ENCODE results near the gene RNF225. TPM values are rescaled to one million over a fixed set of nuclear protein-coding genes. Genes with fewer than 3 reads are reported as not detected.
"Not testable (repeated sequence)": the region's sequence is repeated elsewhere in the genome, so short reads cannot be mapped to it uniquely, and the experiment has no call there.

Gene RNF225
- total RNA-seq, 1 donor from 2014 or later = 0.65 TPM

- intact Hi-C loops (cut with micrococcal nuclease) = no loop called here
- no peak overlapping the region for H3K4me3 Mint-ChIP-seq
Observed at GRCh38 chr19:58368561-58369360, 26.7 kb upstream of the RNF225 start.

GRCh38 chr19:58372311-58373133 is 22.9 kb upstream of the RNF225 start:
- H3K9me3 Mint-ChIP-seq = no peaks in the 10 kb centered on the region
- H3K27me3 Mint-ChIP-seq (ENCODE audit: insufficient read depth) = no peaks in the 10 kb centered on the region
- no peaks in the 10 kb centered on the region for H3K4me1 Mint-ChIP-seq (ENCODE audit: low read depth)
- no peak overlapping the region for H3K27ac Mint-ChIP-seq
- H3K36me3 Mint-ChIP-seq (ENCODE audit: low read depth) = no peaks in the 10 kb centered on the region
- no peak for DNase-seq (ENCODE audit: low spot score)
- no peak overlapping the region for H3K4me3 Mint-ChIP-seq
- intact Hi-C loops (cut with micrococcal nuclease) = no loop called here

More at GRCh38 chr19:58368561-58369360, 26.7 kb upstream of the RNF225 start:
- Mint-ChIP-seq H3K4me1 (ENCODE audit: low read depth) (no peaks in the 10 kb centered on the region), H3K27me3 (ENCODE audit: insufficient read depth) (no peaks in the 10 kb centered on the region), H3K36me3 (ENCODE audit: low read depth) (no peaks in the 10 kb centered on the region), H3K27ac (no peak overlapping the region), H3K9me3 (no peaks in the 10 kb centered on the region)
- no peak for DNase-seq (ENCODE audit: low spot score)

GRCh38 chr19:58374200-58374599 is 21.3 kb upstream of the RNF225 start:
- no peaks in the 10 kb centered on the region for H3K36me3 Mint-ChIP-seq (ENCODE audit: low read depth)
- DNase-seq (ENCODE audit: low spot score) = no peak
- H3K9me3 Mint-ChIP-seq = no peaks in the 10 kb centered on the region
- H3K4me3 Mint-ChIP-seq = no peak overlapping the region
- intact Hi-C loops (cut with micrococcal nuclease) = no loop called here
- H3K27ac Mint-ChIP-seq = no peak overlapping the region
- no peaks in the 10 kb centered on the region for H3K4me1 Mint-ChIP-seq (ENCODE audit: low read depth)
- H3K27me3 Mint-ChIP-seq (ENCODE audit: insufficient read depth) = no peaks in the 10 kb centered on the region

- H3K36me3 Mint-ChIP-seq (ENCODE audit: low read depth); H3K27ac Mint-ChIP-seq; H3K9me3 Mint-ChIP-seq; H3K27me3 Mint-ChIP-seq (ENCODE audit: insufficient read depth); H3K4me1 Mint-ChIP-seq (ENCODE audit: low read depth); H3K4me3 Mint-ChIP-seq; DNase-seq (ENCODE audit: low spot score); intact Hi-C loops (cut with micrococcal nuclease): not testable (repeated sequence)
Observed at GRCh38 chr19:58376724-58377123, 18.7 kb upstream of the RNF225 start.

- H3K27ac Mint-ChIP-seq = peak overlapping the region; percentile 57
- H3K9me3 Mint-ChIP-seq = no peaks in the 10 kb centered on the region
- H3K27me3 Mint-ChIP-seq (ENCODE audit: insufficient read depth) = no peaks in the 10 kb centered on the region
- peaks cover 15% of the 10 kb centered on the region for H3K4me1 Mint-ChIP-seq (ENCODE audit: low read depth)
- no peak for DNase-seq (ENCODE audit: low spot score)
- H3K36me3 Mint-ChIP-seq (ENCODE audit: low read depth) = peaks cover 2% of the 10 kb centered on the region
- peak overlapping the region; percentile 87 for H3K4me3 Mint-ChIP-seq
- intact Hi-C loops (cut with micrococcal nuclease) = no loop called here
Observed at GRCh38 chr19:58379246-58379645, 16.2 kb upstream of the RNF225 start.

GRCh38 chr19:58380037-58380661 is 15.3 kb upstream of the RNF225 start:
- Mint-ChIP-seq H3K27ac (peak overlapping the region; percentile 89), H3K9me3 (no peaks in the 10 kb centered on the region), H3K4me3 (peak overlapping the region; percentile 87), H3K27me3 (ENCODE audit: insufficient read depth) (no peaks in the 10 kb centered on the region), H3K36me3 (ENCODE audit: low read depth) (peaks cover 2% of the 10 kb centered on the region), H3K4me1 (ENCODE audit: low read depth) (peaks cover 15% of the 10 kb centered on the region)
- intact Hi-C loops (cut with micrococcal nuclease) = loop anchor here (2.0 to 10.0 kb wide), 2 partner anchors 139 to 565 kb away; partner anchors contain the start of genes ZBTB45 and ZNF552
- DNase-seq (ENCODE audit: low spot score) = no peak

GRCh38 chr19:58380662-58381459 is 14.6 kb upstream of the RNF225 start, which contains the start of gene ZNF837:
Gene ZNF837, minus strand, starts transcription at chr19:58381030. Its CDS starts 11,698 bp downstream, at chr19:58369332.
- Mint-ChIP-seq H3K4me3 (peak within 1 kb of the TSS; percentile 87), H3K27me3 (ENCODE audit: insufficient read depth) (no peaks in the 10 kb centered on the region), H3K27ac (peak within 1 kb of the TSS; percentile 89), H3K4me1 (ENCODE audit: low read depth) (peaks cover 22% of the 10 kb centered on the region), H3K36me3 (ENCODE audit: low read depth) (peaks cover 2% of the 10 kb centered on the region), H3K9me3 (no peaks in the 10 kb centered on the region)
- intact Hi-C loops (cut with micrococcal nuclease) = loop anchor here (1.0 to 10.0 kb wide), 17 partner anchors 19 to 566 kb away; partner anchors contain the start of genes CHMP2A, ERVK3-1, MZF1 and ZBTB45
- DNase-seq (ENCODE audit: low spot score) = peak; percentile 98

GRCh38 chr19:58381460-58382212 is 13.8 kb upstream of the RNF225 start:
- Mint-ChIP-seq H3K4me1 (ENCODE audit: low read depth) (peaks cover 22% of the 10 kb centered on the region), H3K4me3 (peak overlapping the region; percentile 87), H3K36me3 (ENCODE audit: low read depth) (peaks cover 2% of the 10 kb centered on the region), H3K9me3 (no peaks in the 10 kb centered on the region), H3K27ac (peak overlapping the region; percentile 89), H3K27me3 (ENCODE audit: insufficient read depth) (no peaks in the 10 kb centered on the region)
- DNase-seq (ENCODE audit: low spot score) = no peak
- intact Hi-C loops (cut with micrococcal nuclease) = loop anchor here (1.0 to 10.0 kb wide), 17 partner anchors 19 to 567 kb away; partner anchors contain the start of genes CHMP2A, ERVK3-1, MZF1 and ZBTB45

GRCh38 chr19:58382997-58383603 is 12.4 kb upstream of the RNF225 start:
- no peaks in the 10 kb centered on the region for H3K27me3 Mint-ChIP-seq (ENCODE audit: insufficient read depth)
- peaks cover 10% of the 10 kb centered on the region for H3K36me3 Mint-ChIP-seq (ENCODE audit: low read depth)
- intact Hi-C loops (cut with micrococcal nuclease) = loop anchor here (10.0 kb wide), 1 partner anchor 568 kb away; the partner anchor contains the start of gene ZNF552
- peak overlapping the region; percentile 74 for H3K27ac Mint-ChIP-seq
- no peaks in the 10 kb centered on the region for H3K9me3 Mint-ChIP-seq
- H3K4me3 Mint-ChIP-seq = peak overlapping the region; percentile 85
- no peak for DNase-seq (ENCODE audit: low spot score)
- H3K4me1 Mint-ChIP-seq (ENCODE audit: low read depth) = peaks cover 36% of the 10 kb centered on the region

GRCh38 chr19:58385313-58385890 is 10.1 kb upstream of the RNF225 start:
- intact Hi-C loops (cut with micrococcal nuclease) = loop anchor here (10.0 kb wide), 1 partner anchor 571 kb away; the partner anchor contains the start of gene ZNF552

More at GRCh38 chr19:58385313-58385890, 10.1 kb upstream of the RNF225 start:
- H3K36me3 Mint-ChIP-seq (ENCODE audit: low read depth) = peaks cover 22% of the 10 kb centered on the region
- H3K27ac Mint-ChIP-seq = peak overlapping the region; percentile 99
- peak overlapping the region; percentile 93 for H3K4me3 Mint-ChIP-seq
- no peak for DNase-seq (ENCODE audit: low spot score)
- peaks cover 35% of the 10 kb centered on the region for H3K4me1 Mint-ChIP-seq (ENCODE audit: low read depth)
- no peaks in the 10 kb centered on the region for H3K9me3 Mint-ChIP-seq
- H3K27me3 Mint-ChIP-seq (ENCODE audit: insufficient read depth) = no peaks in the 10 kb centered on the region
